ENCODE measurements around the gene ANKS1A. TPM values are rescaled to one million over a fixed set of nuclear protein-coding genes. Genes with fewer than 3 reads are reported as not detected.

ANKS1A gene
- total RNA-seq, 1 donor from 2014 or later: 76.9 TPM

DNA sequence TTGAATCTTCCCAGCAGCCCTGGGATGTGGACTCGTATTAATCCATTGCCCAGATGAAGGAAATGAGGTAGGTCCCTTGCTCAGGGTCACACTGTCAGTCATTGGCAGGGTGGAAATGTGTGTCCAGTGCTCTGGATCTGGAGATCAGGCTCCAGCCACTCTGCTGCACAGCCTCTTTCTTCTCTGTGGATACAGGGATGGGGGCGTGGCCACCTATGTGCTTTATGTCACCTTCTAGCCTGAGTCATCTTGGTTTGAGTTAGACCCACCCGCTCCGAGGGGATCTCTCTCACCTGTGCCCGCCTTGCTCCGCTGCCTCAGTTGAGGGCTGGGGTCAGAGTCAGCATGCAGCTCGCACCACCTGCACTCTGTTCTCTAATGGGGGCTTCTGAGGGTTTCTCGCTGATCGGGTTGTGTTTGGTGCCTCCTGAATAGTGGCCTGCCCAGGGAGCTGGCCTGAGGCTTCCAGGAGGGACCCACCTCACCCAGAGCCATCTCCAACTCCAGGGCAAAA lies 172.1 kb downstream of the ANKS1A start:
- TF ChIP-seq, protein P1, sequence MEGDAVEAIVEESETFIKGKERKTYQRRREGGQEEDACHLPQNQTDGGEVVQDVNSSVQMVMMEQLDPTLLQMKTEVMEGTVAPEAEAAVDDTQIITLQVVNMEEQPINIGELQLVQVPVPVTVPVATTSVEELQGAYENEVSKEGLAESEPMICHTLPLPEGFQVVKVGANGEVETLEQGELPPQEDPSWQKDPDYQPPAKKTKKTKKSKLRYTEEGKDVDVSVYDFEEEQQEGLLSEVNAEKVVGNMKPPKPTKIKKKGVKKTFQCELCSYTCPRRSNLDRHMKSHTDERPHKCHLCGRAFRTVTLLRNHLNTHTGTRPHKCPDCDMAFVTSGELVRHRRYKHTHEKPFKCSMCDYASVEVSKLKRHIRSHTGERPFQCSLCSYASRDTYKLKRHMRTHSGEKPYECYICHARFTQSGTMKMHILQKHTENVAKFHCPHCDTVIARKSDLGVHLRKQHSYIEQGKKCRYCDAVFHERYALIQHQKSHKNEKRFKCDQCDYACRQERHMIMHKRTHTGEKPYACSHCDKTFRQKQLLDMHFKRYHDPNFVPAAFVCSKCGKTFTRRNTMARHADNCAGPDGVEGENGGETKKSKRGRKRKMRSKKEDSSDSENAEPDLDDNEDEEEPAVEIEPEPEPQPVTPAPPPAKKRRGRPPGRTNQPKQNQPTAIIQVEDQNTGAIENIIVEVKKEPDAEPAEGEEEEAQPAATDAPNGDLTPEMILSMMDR (IDR thresholded peaks at IDR 0.05; ENCODE audit: partially characterized antibody, unreplicated experiment): no peak
- H3K4me3 Mint-ChIP-seq (ENCODE audit: unreplicated experiment): peak overlapping the region; percentile 67
- peaks cover 16% of the 10 kb centered on the region for H3K27me3 Mint-ChIP-seq (ENCODE audit: unreplicated experiment)
- H3K9me3 Mint-ChIP-seq (ENCODE audit: unreplicated experiment): peaks cover 13% of the 10 kb centered on the region
- H3K27ac Mint-ChIP-seq (ENCODE audit: unreplicated experiment): peak overlapping the region; percentile 44
- H3K36me3 Mint-ChIP-seq (ENCODE audit: unreplicated experiment): no peaks in the 10 kb centered on the region
- H3K4me1 Mint-ChIP-seq (ENCODE audit: low read depth, unreplicated experiment): peaks cover 31% of the 10 kb centered on the region
- DNase-seq: no peak

- no peak for DNase-seq
- Mint-ChIP-seq H3K27me3 (ENCODE audit: unreplicated experiment) (peaks cover 16% of the 10 kb centered on the region), H3K36me3 (ENCODE audit: unreplicated experiment) (no peaks in the 10 kb centered on the region), H3K27ac (ENCODE audit: unreplicated experiment) (no peak overlapping the region), H3K4me1 (ENCODE audit: low read depth, unreplicated experiment) (peaks cover 30% of the 10 kb centered on the region), H3K4me3 (ENCODE audit: unreplicated experiment) (no peak overlapping the region), H3K9me3 (ENCODE audit: unreplicated experiment) (peaks cover 12% of the 10 kb centered on the region)
- TF ChIP-seq, protein P1 (IDR thresholded peaks at IDR 0.05; ENCODE audit: partially characterized antibody, unreplicated experiment): no peak
Observed at GRCh38 chr6:35061651-35062410, 172.8 kb downstream of the ANKS1A start.

GRCh38 chr6:35062676-35063574 lies 173.9 kb downstream of the ANKS1A start:
- Mint-ChIP-seq H3K9me3 (ENCODE audit: unreplicated experiment) (peaks cover 8% of the 10 kb centered on the region), H3K27me3 (ENCODE audit: unreplicated experiment) (peaks cover 16% of the 10 kb centered on the region), H3K27ac (ENCODE audit: unreplicated experiment) (no peak overlapping the region), H3K36me3 (ENCODE audit: unreplicated experiment) (no peaks in the 10 kb centered on the region), H3K4me3 (ENCODE audit: unreplicated experiment) (peak overlapping the region; percentile 6), H3K4me1 (ENCODE audit: low read depth, unreplicated experiment) (peaks cover 23% of the 10 kb centered on the region)
- no peak for DNase-seq
- TF ChIP-seq, protein P1 (IDR thresholded peaks at IDR 0.05; ENCODE audit: partially characterized antibody, unreplicated experiment): no peak

- peaks cover 11% of the 10 kb centered on the region for H3K27me3 Mint-ChIP-seq (ENCODE audit: unreplicated experiment)
- H3K9me3 Mint-ChIP-seq (ENCODE audit: unreplicated experiment): peaks cover 7% of the 10 kb centered on the region
- no peaks in the 10 kb centered on the region for H3K36me3 Mint-ChIP-seq (ENCODE audit: unreplicated experiment)
- TF ChIP-seq, protein P1 (IDR thresholded peaks at IDR 0.05; ENCODE audit: partially characterized antibody, unreplicated experiment): no peak
- no peak overlapping the region for H3K4me3 Mint-ChIP-seq (ENCODE audit: unreplicated experiment)
- DNase-seq: no peak
- H3K27ac Mint-ChIP-seq (ENCODE audit: unreplicated experiment): no peak overlapping the region
- peaks cover 17% of the 10 kb centered on the region for H3K4me1 Mint-ChIP-seq (ENCODE audit: low read depth, unreplicated experiment)
Observed at GRCh38 chr6:35063701-35064280, 174.7 kb downstream of the ANKS1A start.
